Peyer's patch (tissue), 4 donors: Measurements from ENCODE around the gene SLC38A7. TPM values are rescaled to one million over a fixed set of nuclear protein-coding genes. Genes with fewer than 3 reads are reported as not detected.
A peak's percentile ranks its signal among the peaks of the same experiment; 100 is the strongest.
"Not testable (repeated sequence)": the region's sequence is repeated elsewhere in the genome, so short reads cannot be mapped to it uniquely, and the experiment has no call there.

Experiments used
- DNase-seq, 3 donors: peaks; one replicate each; pipeline ENCODE4 v3.0.0-alpha.2; 2017 to 2019
- H3K27ac ChIP-seq, 4 donors: fragments of 200-600 bp; sonication (generic); one replicate each; pipeline ENCODE4 v1.5.1; 2016 to 2019
- H3K27me3 ChIP-seq, 2 donors: fragments of 200-600 bp; sonication (generic); one replicate each; pipeline ENCODE4 v1.5.1; 2019
- H3K36me3 ChIP-seq, 3 donors: fragments of 200-600 bp; sonication (generic); one replicate each; pipeline ENCODE4 v1.5.1; 2016 to 2019
- H3K4me1 ChIP-seq, 4 donors: fragments of 200-600 bp; sonication (generic); one replicate each; pipeline ENCODE4 v1.5.1; 2016 to 2019
- H3K4me3 ChIP-seq, 4 donors: fragments of 200-600 bp; sonication (generic); 1 replicate in 3 of 4; 2 replicates in 1 of 4; pipeline ENCODE4 v1.5.1; 2016 to 2019; ENCODE audit warnings: mild to moderate bottlenecking in 1 of 4
- H3K9me3 ChIP-seq, 4 donors: fragments of 200-600 bp; sonication (generic); one replicate each; pipeline ENCODE4 v1.5.1; 2016 to 2019; ENCODE audit warnings: mild to moderate bottlenecking in 1 of 4
- POLR2A ChIP-seq, 2 donors: fragments of 450-650 bp; IDR thresholded peaks; one replicate each; pipeline ENCODE4 v1.5.1; 2017; ENCODE audit warnings: antibody characterized with exemption in 2 of 2, mild to moderate bottlenecking in 2 of 2, moderate library complexity in 2 of 2
- total RNA-seq, 4 donors: library from RNA; depleted of rRNA; stranded (reverse); fragments of >200 nt; gene quantifications; one replicate each; pipeline ENCODE4 v1.1.0, GENCODE V29; 2016
- TF ChIP-seq, protein P1 (sequence below), 6 experiments: fragments of 450-650 bp in 4 of 6; fragments of 200-600 bp in 2 of 6; sonication (generic) in 1 of 6; IDR thresholded peaks; one replicate each; pipeline ENCODE4 v1.5.1; 2017 to 2019; ENCODE audit warnings: antibody characterized with exemption in 6 of 6, mild to moderate bottlenecking in 3 of 6, moderate library complexity in 1 of 6

SLC38A7 gene
- total RNA-seq, 4 donors from 2014 or later, result 12.8 to 35.5 (median 18.1) TPM

DNA sequence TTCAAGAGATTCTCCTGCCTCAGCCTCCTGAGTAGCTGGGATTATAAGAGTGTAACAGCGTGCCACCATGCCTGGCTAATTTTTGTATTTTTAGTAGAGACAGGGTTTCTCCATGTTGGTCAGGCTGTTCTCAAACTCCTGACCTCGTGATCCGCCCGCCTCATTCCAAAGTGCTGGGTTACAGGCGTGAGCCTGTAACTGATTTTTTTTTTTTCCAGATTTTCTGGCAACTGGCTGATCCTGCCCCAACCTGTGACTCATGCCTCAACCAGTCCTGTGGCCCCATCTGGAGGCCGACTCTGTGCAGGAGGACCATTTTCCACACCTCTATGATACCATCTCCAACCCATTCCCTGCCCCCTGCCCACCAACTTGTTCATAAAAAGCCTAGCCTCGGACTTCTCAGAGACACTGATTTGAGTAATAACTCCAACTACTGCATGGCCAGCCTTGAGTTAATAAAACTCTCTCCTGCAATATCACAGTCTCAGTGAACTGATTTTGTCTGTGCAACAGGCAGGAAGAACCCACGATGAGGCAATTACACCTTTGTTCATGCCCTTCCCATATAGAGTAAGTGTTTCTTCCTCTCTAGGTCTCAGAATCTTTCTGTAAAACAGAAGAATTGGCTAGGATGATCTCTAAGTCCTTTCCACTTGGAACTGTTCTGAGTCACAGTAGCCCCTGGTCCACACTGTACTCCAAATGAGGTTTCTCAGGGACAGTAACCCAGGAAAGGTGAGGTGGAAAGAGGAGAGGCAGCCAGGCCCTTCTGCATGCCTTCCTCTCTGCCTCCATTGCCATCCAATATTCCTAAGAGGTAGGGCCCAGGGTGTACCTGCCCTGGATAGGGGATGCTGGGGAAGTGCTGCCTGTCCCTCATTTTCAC, 46.2 kb downstream of the SLC38A7 start:
- Histone ChIP-seq H3K4me1 (no peaks in the 10 kb centered on the region), H3K9me3 (no peaks in the 10 kb centered on the region), H3K27ac (no peak overlapping the region), H3K27me3 (no peaks in the 10 kb centered on the region), H3K36me3 (no peaks in the 10 kb centered on the region), H3K4me3 (no peak overlapping the region)
- DNase-seq, result no peak
- no peak for TF ChIP-seq POLR2A (IDR thresholded peaks at IDR 0.05)
- TF ChIP-seq, protein P1, sequence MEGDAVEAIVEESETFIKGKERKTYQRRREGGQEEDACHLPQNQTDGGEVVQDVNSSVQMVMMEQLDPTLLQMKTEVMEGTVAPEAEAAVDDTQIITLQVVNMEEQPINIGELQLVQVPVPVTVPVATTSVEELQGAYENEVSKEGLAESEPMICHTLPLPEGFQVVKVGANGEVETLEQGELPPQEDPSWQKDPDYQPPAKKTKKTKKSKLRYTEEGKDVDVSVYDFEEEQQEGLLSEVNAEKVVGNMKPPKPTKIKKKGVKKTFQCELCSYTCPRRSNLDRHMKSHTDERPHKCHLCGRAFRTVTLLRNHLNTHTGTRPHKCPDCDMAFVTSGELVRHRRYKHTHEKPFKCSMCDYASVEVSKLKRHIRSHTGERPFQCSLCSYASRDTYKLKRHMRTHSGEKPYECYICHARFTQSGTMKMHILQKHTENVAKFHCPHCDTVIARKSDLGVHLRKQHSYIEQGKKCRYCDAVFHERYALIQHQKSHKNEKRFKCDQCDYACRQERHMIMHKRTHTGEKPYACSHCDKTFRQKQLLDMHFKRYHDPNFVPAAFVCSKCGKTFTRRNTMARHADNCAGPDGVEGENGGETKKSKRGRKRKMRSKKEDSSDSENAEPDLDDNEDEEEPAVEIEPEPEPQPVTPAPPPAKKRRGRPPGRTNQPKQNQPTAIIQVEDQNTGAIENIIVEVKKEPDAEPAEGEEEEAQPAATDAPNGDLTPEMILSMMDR (IDR thresholded peaks at IDR 0.05), result peak in 2 of 6 experiments; percentile 17 to 18

DNA sequence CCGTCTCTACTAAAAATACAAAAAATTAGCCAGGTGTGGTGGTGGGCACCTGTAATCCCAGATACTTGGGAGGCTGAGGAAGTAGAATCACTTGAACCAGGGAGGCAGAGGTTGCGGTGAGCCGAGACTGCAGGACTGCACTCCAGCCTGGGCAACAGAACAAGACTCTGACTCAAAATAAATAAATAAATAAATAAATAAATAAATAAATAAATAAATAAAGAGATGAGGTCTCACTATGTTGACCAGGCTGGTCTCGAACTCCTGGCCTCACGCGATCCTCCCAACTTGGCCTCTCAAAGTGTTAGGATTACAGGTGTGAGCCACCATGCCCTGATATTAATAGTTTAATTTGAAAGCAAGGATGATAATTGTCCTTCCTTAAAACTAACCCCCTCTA, 47.5 kb downstream of the SLC38A7 start:
- H3K36me3 ChIP-seq, H3K4me1 ChIP-seq, H3K27me3 ChIP-seq, H3K9me3 ChIP-seq, DNase-seq, H3K4me3 ChIP-seq, H3K27ac ChIP-seq: not testable (repeated sequence)

DNA sequence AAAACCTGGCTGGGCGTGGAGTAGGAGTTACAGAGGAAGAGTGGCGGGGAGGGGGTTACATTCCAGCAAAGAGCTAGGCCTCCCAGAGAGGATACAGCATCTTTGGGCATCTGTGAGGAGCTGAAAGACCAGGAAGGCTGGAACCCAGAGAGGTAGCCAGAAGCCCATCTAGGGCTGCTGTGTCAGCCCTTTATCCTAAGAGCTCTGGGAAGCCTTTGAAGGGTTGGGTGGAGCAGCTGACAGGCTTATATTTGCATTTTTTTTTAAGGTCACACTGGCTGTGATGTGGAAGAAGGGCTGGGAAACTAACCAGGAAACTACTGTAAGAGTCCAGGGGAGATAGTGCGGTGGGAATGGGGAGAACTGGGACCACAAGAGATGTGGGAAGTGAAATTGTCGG, 48.1 kb downstream of the SLC38A7 start:
- no peaks in the 10 kb centered on the region for H3K36me3 ChIP-seq
- no peak for DNase-seq
- no peaks in the 10 kb centered on the region for H3K27me3 ChIP-seq
- no peak overlapping the region for H3K4me3 ChIP-seq
- no peak for TF ChIP-seq POLR2A (IDR thresholded peaks at IDR 0.05)
- TF ChIP-seq, protein P1 (IDR thresholded peaks at IDR 0.05), result no peak
- no peaks in the 10 kb centered on the region for H3K9me3 ChIP-seq
- no peaks in the 10 kb centered on the region for H3K4me1 ChIP-seq
- no peak overlapping the region for H3K27ac ChIP-seq

DNA sequence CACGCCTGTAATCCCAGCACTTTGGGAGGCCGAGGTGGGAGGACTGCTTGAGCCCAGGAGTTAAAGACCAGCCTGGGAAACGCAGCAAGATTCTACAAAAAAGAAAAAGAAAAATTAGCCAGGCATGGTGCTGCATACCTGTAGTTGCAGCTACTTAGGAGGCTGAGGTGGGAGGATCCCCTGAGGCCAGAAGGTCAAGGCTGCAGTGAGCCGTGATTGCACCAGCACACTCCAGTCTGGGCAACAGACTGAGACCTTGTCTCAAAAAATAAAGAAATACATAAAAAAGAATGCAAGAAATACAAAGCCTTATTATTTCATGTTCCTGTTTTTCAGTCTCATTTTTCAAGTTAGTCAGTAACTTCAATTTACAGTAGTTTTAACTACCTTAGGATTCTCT, 49.1 kb downstream of the SLC38A7 start:
- no peak overlapping the region for H3K27ac ChIP-seq
- TF ChIP-seq, protein P1 (IDR thresholded peaks at IDR 0.05), result no peak
- no peak for TF ChIP-seq POLR2A (IDR thresholded peaks at IDR 0.05)

DNA sequence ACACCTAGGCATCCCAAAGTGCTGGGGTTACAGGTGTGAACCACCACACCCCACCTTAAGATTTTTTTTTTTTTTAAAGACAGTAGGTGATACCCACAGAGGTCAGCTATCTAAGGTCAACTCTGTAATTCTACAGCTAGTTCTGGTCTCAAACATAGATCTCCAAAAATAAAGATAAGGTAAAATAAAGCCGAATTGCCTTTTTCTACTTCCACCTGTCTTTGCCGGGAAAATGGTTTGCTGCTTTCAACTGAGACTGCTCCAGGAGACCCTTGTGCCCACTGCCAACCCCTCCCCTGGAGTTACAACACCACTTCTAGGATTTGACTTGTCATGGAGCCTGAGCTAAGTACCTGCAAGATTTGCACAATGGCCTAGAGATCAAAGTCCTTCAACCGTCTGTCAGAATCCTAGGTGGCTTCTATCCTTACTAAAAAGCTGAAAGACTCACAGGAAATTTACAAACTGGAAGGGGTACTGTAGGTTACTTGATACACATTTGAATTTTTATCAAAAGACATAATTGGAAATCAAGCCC, 50.2 kb downstream of the SLC38A7 start:
- no peak for DNase-seq
- Histone ChIP-seq H3K27ac (no peak overlapping the region), H3K36me3 (no peaks in the 10 kb centered on the region), H3K9me3 (no peaks in the 10 kb centered on the region), H3K4me1 (no peaks in the 10 kb centered on the region), H3K27me3 (no peaks in the 10 kb centered on the region), H3K4me3 (no peak overlapping the region)
- TF ChIP-seq, protein P1 (IDR thresholded peaks at IDR 0.05), result no peak
- no peak for TF ChIP-seq POLR2A (IDR thresholded peaks at IDR 0.05)

More for the DNA sequence above, 49.1 kb downstream of the SLC38A7 start:
- Histone ChIP-seq H3K4me3 (no peak overlapping the region), H3K27me3 (no peaks in the 10 kb centered on the region), H3K9me3 (no peaks in the 10 kb centered on the region), H3K36me3 (no peaks in the 10 kb centered on the region), H3K4me1 (no peaks in the 10 kb centered on the region)
- no peak for DNase-seq
